ENCODE results near the gene PTPRA. TPM values are rescaled to one million over a fixed set of nuclear protein-coding genes. Genes with fewer than 3 reads are reported as not detected.
A peak's percentile ranks its signal among the peaks of the same experiment; 100 is the strongest.

PTPRA gene
- total and polyA plus RNA-seq, 2 of the 13 experiments (the other 11 are each of a cell fraction or from before 2014, with no cell fraction given), result 47.2 to 127 TPM

- TF ChIP-seq SALL1 (CRISPR knock-in tag; IDR thresholded peaks at IDR 0.05) (no peak), SAP130 (CRISPR knock-in tag; IDR thresholded peaks at IDR 0.05; ENCODE audit: low read depth) (peak; percentile 63), IRF9 (CRISPR knock-in tag; IDR thresholded peaks at IDR 0.05; ENCODE audit: borderline replicate concordance) (peak; percentile 71; the same call in 1 of the 2 replicates), ZNF292 (CRISPR knock-in tag; IDR thresholded peaks at IDR 0.05; ENCODE audit: borderline replicate concordance, low read depth) (peak; percentile 75; the same call in 1 of the 2 replicates), ARID5B (CRISPR knock-in tag; IDR thresholded peaks at IDR 0.05) (peak; percentile 30; the same call in 1 of the 2 replicates), ASH2L (IDR thresholded peaks at IDR 0.05; ENCODE audit: insufficient read length, low read depth, low read length) (peak; percentile 22), JUN (CRISPR knock-in tag; IDR thresholded peaks at IDR 0.05) (peak; percentile 30; the same call in 1 of the 2 replicates), MYPOP (CRISPR knock-in tag; IDR thresholded peaks at IDR 0.05) (no peak), UBTF (CRISPR knock-in tag; IDR thresholded peaks at IDR 0.05) (0 out of 2 replicates have a peak, but pooled peaks have one; percentile 14), MEF2D (CRISPR knock-in tag; IDR thresholded peaks at IDR 0.05) (peak; percentile 77; the same call in 1 of the 2 replicates), DNMT1 (CRISPR knock-in tag; IDR thresholded peaks at IDR 0.05) (0 out of 2 replicates have a peak, but pooled peaks have one; percentile 40), SMC3 (IDR thresholded peaks at IDR 0.05; ENCODE audit: low read length) (peak; percentile 35; the same call in 1 of the 2 replicates), MIER2 (CRISPR knock-in tag; IDR thresholded peaks at IDR 0.05) (peak; percentile 93), MXI1 (IDR thresholded peaks at IDR 0.05; ENCODE audit: borderline replicate concordance, low read depth, low read length) (peak; percentile 17; the same call in 1 of the 3 replicates), GATAD2A (CRISPR knock-in tag; IDR thresholded peaks at IDR 0.05) (peak; percentile 5; the same call in 1 of the 2 replicates), FOSL2 (CRISPR knock-in tag; IDR thresholded peaks at IDR 0.05) (peak; percentile 93), PITX1 (CRISPR knock-in tag; IDR thresholded peaks at IDR 0.05) (0 out of 2 replicates have a peak, but pooled peaks have one; percentile 39), ZBTB38 (CRISPR knock-in tag; IDR thresholded peaks at IDR 0.05) (0 out of 2 replicates have a peak, but pooled peaks have one; percentile 15), RORA (CRISPR knock-in tag; IDR thresholded peaks at IDR 0.05) (no peak), HES4 (CRISPR knock-in tag; IDR thresholded peaks at IDR 0.05; ENCODE audit: borderline replicate concordance) (0 out of 2 replicates have a peak, but pooled peaks have one; percentile 11)
These were observed 196.0 kb downstream of the PTPRA start (continued) for GRCh38 chr20:3068986-3069900.
